ENCODE data around the gene PDE11A.

Gene PDE11A

GRCh38 chr2:177611310-177611886 is 461.2 kb downstream of the PDE11A start:
- DNase-seq (ENCODE audit: insufficient read length, low spot score) (no peak), FAIRE-seq (no peak)
- TF ChIP-seq POU2F2 (IDR thresholded peaks at IDR 0.05; ENCODE audit: low read depth, low read length) (no peak), POLR2AphosphoS5 (IDR thresholded peaks at IDR 0.05; ENCODE audit: low read depth, low read length) (no peak), POLR2A (IDR thresholded peaks at IDR 0.05; ENCODE audit: low read depth, low read length) (no peak), SPI1 (IDR thresholded peaks at IDR 0.05; ENCODE audit: low read depth, low read length) (no peak), TAF1 (IDR thresholded peaks at IDR 0.05; ENCODE audit: low read depth, low read length) (no peak), PAX5 (IDR thresholded peaks at IDR 0.05; ENCODE audit: insufficient read depth, low read length, severe bottlenecking) (no peak)

- DNase-seq (ENCODE audit: insufficient read length, low spot score) (no peak), FAIRE-seq (no peak)
- no peak for TF ChIP-seq POLR2AphosphoS5 (IDR thresholded peaks at IDR 0.05; ENCODE audit: low read depth, low read length)
- no peak for TF ChIP-seq POLR2A (IDR thresholded peaks at IDR 0.05; ENCODE audit: low read depth, low read length)
- no peak for TF ChIP-seq PAX5 (IDR thresholded peaks at IDR 0.05; ENCODE audit: insufficient read depth, low read length, severe bottlenecking)
- no peak for TF ChIP-seq POU2F2 (IDR thresholded peaks at IDR 0.05; ENCODE audit: low read depth, low read length)
- no peak for TF ChIP-seq TAF1 (IDR thresholded peaks at IDR 0.05; ENCODE audit: low read depth, low read length)
- TF ChIP-seq SPI1 (IDR thresholded peaks at IDR 0.05; ENCODE audit: low read depth, low read length) = no peak
Observed at GRCh38 chr2:177610813-177611212, 461.8 kb downstream of the PDE11A start.

DNA sequence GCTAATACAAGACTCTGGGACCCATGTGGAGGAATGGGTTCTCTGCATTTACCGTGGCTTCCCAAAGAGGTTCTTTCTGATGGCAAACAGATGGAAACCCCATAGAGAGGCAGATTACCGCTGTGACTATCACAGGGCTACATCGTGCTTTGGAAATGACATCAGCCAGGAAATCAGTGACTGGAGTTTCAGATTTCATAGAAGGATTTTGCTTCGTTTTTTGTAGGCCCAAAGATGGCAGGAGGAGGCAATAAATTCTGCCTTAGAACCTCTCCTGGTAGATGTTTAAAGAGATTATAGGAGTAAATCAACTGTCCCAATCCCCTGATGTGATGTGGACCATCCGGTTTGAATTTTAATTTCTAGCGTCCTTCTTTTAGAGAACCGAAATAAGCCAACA is 465.9 kb downstream of the PDE11A start:
- FAIRE-seq (no peak), DNase-seq (ENCODE audit: insufficient read length, low spot score) (no peak)
- TF ChIP-seq POU2F2 (IDR thresholded peaks at IDR 0.05; ENCODE audit: low read depth, low read length) = no peak
- no peak for TF ChIP-seq POLR2A (IDR thresholded peaks at IDR 0.05; ENCODE audit: low read depth, low read length)
- no peak for TF ChIP-seq PAX5 (IDR thresholded peaks at IDR 0.05; ENCODE audit: insufficient read depth, low read length, severe bottlenecking)
- TF ChIP-seq POLR2AphosphoS5 (IDR thresholded peaks at IDR 0.05; ENCODE audit: low read depth, low read length) = no peak
- no peak for TF ChIP-seq TAF1 (IDR thresholded peaks at IDR 0.05; ENCODE audit: low read depth, low read length)
- TF ChIP-seq SPI1 (IDR thresholded peaks at IDR 0.05; ENCODE audit: low read depth, low read length) = no peak

DNA sequence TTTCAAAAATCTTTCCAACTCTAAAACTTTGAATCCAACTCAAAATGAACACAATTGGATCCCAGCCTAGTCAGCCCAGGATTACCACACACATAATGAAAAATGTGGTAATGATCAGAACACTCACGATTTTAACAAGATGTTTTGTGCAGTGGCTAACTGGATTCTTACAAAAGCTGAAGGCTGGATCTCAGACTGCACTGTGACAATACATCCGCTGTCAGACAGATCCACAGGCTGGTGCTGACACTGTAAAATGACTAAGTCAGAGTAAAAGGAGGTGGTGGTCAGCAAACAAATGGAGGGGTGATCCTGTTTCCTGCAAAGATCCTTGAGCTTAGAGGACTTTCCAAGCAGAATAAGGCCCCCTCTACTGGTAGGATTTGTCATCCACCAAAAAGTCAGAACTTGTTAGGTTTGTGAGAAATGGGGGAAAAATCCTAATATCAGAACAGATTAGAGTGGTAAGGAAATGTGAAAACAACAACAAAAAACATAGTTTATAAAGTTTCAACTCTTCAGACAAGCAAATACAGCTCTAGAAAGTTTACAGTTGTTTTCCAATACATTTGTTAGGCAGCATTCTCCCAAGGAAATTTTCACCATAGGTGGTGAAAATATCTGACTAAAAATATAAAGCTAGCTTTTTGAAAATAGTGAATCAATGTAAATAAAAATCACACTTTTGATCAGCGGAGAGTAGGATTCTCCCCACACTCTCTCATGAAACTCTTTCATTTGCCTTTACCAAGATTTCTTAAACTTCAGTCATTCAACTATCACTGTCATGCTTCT is 468.1 kb downstream of the PDE11A start:
- DNase-seq (ENCODE audit: insufficient read length, low spot score) (no peak), FAIRE-seq (peak; percentile 81)
- TF ChIP-seq SPI1 (IDR thresholded peaks at IDR 0.05; ENCODE audit: low read depth, low read length) (no peak), POLR2A (IDR thresholded peaks at IDR 0.05; ENCODE audit: low read depth, low read length) (no peak), POLR2AphosphoS5 (IDR thresholded peaks at IDR 0.05; ENCODE audit: low read depth, low read length) (no peak), POU2F2 (IDR thresholded peaks at IDR 0.05; ENCODE audit: low read depth, low read length) (no peak), TAF1 (IDR thresholded peaks at IDR 0.05; ENCODE audit: low read depth, low read length) (no peak), PAX5 (IDR thresholded peaks at IDR 0.05; ENCODE audit: insufficient read depth, low read length, severe bottlenecking) (no peak)

GRCh38 chr2:177603768-177604167 is 468.8 kb downstream of the PDE11A start:
- FAIRE-seq (no peak), DNase-seq (ENCODE audit: insufficient read length, low spot score) (no peak)
- TF ChIP-seq SPI1 (IDR thresholded peaks at IDR 0.05; ENCODE audit: low read depth, low read length) = no peak
- TF ChIP-seq PAX5 (IDR thresholded peaks at IDR 0.05; ENCODE audit: insufficient read depth, low read length, severe bottlenecking) = no peak
- TF ChIP-seq TAF1 (IDR thresholded peaks at IDR 0.05; ENCODE audit: low read depth, low read length) = no peak
- no peak for TF ChIP-seq POLR2AphosphoS5 (IDR thresholded peaks at IDR 0.05; ENCODE audit: low read depth, low read length)
- no peak for TF ChIP-seq POLR2A (IDR thresholded peaks at IDR 0.05; ENCODE audit: low read depth, low read length)

DNA sequence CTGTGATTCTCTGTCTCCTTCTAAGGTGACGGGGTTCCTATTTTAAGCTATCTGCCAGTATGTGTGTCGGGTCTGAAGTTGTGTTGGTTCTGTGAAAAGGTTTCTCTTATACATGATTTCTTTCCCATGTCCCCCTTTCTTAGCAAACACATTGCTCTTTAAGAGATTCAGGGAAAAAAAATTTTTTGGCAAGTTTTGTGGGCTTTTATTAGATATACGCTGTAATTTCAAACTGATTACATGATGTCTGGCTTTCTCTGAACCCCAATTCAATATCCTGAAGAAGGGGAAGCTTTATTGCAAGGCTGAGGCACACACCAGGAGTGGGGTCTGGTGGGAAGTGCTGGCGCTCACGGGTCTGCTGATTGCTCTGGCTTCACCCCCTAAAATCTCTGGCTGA is 469.4 kb downstream of the PDE11A start:
- FAIRE-seq = no peak
- DNase-seq (ENCODE audit: insufficient read length, low spot score) = no peak
- no peak for TF ChIP-seq POU2F2 (IDR thresholded peaks at IDR 0.05; ENCODE audit: low read depth, low read length)
- TF ChIP-seq TAF1 (IDR thresholded peaks at IDR 0.05; ENCODE audit: low read depth, low read length) = no peak
- TF ChIP-seq POLR2A (IDR thresholded peaks at IDR 0.05; ENCODE audit: low read depth, low read length) = no peak
- TF ChIP-seq PAX5 (IDR thresholded peaks at IDR 0.05; ENCODE audit: insufficient read depth, low read length, severe bottlenecking) = no peak
- TF ChIP-seq POLR2AphosphoS5 (IDR thresholded peaks at IDR 0.05; ENCODE audit: low read depth, low read length) = no peak
- TF ChIP-seq SPI1 (IDR thresholded peaks at IDR 0.05; ENCODE audit: low read depth, low read length) = no peak

GRCh38 chr2:177602611-177603164 is 469.9 kb downstream of the PDE11A start:
- TF ChIP-seq POU2F2 (IDR thresholded peaks at IDR 0.05; ENCODE audit: low read depth, low read length) (no peak), POLR2AphosphoS5 (IDR thresholded peaks at IDR 0.05; ENCODE audit: low read depth, low read length) (no peak), PAX5 (IDR thresholded peaks at IDR 0.05; ENCODE audit: insufficient read depth, low read length, severe bottlenecking) (no peak), SPI1 (IDR thresholded peaks at IDR 0.05; ENCODE audit: low read depth, low read length) (no peak), TAF1 (IDR thresholded peaks at IDR 0.05; ENCODE audit: low read depth, low read length) (no peak), POLR2A (IDR thresholded peaks at IDR 0.05; ENCODE audit: low read depth, low read length) (no peak)
- no peak for DNase-seq (ENCODE audit: insufficient read length, low spot score)
- no peak for FAIRE-seq

DNA sequence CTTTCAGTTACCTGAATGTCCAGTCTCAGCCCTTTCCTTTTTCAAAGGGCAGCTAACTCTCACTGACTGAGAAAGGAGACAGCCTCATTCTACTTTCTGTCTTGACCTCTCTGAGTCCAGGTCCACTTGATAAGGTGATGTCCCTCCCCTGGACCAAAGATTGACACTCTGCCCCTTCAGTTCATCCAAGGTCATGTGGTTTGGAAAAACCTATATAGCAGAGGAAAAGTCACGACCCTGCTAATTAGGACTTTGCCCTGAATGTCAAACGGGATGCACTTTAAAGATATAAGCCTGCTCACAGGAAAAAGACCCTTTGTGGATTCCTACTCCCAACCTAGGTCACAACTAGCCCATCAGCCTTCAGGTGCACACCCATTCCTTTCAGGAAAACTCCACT is 471.7 kb downstream of the PDE11A start:
- TF ChIP-seq POLR2AphosphoS5 (IDR thresholded peaks at IDR 0.05; ENCODE audit: low read depth, low read length) (no peak), TAF1 (IDR thresholded peaks at IDR 0.05; ENCODE audit: low read depth, low read length) (no peak), PAX5 (IDR thresholded peaks at IDR 0.05; ENCODE audit: insufficient read depth, low read length, severe bottlenecking) (no peak), POLR2A (IDR thresholded peaks at IDR 0.05; ENCODE audit: low read depth, low read length) (no peak), SPI1 (IDR thresholded peaks at IDR 0.05; ENCODE audit: low read depth, low read length) (no peak), POU2F2 (IDR thresholded peaks at IDR 0.05; ENCODE audit: low read depth, low read length) (no peak)
- DNase-seq (ENCODE audit: insufficient read length, low spot score) (no peak), FAIRE-seq (no peak)

DNA sequence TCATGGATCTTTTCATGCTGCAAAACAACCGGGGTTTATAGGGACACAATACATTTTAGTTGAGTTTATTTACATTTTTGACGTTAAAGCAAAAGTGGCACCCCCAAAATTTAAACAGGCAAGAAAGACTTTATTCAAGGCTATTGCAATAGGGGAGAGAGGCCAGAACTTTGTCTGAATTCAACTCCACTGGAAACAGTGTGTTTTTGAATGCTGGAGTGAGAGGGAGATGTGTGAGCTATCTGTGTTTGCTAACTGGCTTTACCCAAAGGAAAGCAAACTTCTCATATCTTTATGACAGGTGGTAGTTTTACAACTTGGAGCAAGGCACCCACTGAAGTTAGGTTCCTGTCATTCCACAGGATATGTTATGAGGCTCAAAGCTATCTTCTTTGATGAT is 472.6 kb downstream of the PDE11A start:
- TF ChIP-seq POLR2AphosphoS5 (IDR thresholded peaks at IDR 0.05; ENCODE audit: low read depth, low read length) (no peak), TAF1 (IDR thresholded peaks at IDR 0.05; ENCODE audit: low read depth, low read length) (no peak), PAX5 (IDR thresholded peaks at IDR 0.05; ENCODE audit: insufficient read depth, low read length, severe bottlenecking) (no peak), POU2F2 (IDR thresholded peaks at IDR 0.05; ENCODE audit: low read depth, low read length) (no peak), SPI1 (IDR thresholded peaks at IDR 0.05; ENCODE audit: low read depth, low read length) (no peak), POLR2A (IDR thresholded peaks at IDR 0.05; ENCODE audit: low read depth, low read length) (no peak)
- FAIRE-seq (no peak), DNase-seq (ENCODE audit: insufficient read length, low spot score) (no peak)
